Sigmoid colon (tissue), 7 donors: ENCODE results near the gene CTTNBP2NL. TPM values are rescaled to one million over a fixed set of nuclear protein-coding genes. Genes with fewer than 3 reads are reported as not detected.
"Not testable (repeated sequence)": the region's sequence is repeated elsewhere in the genome, so short reads cannot be mapped to it uniquely, and the experiment has no call there.

Source experiments
- DNase-seq: peaks from one replicate; pipeline ENCODE4 v3.0.0-alpha.2; 2019
- H3K27ac ChIP-seq, 4 donors: fragments of 200-600 bp; sonication (generic); one replicate each; pipeline ENCODE4 v1.5.1; 2016 to 2019; ENCODE audit warnings: mild to moderate bottlenecking in 1 of 4
- H3K27me3 ChIP-seq, 3 donors: fragments of 200-600 bp; sonication (generic); one replicate each; pipeline ENCODE4 v1.5.1; 2019; ENCODE audit warnings: mild to moderate bottlenecking in 1 of 3
- H3K36me3 ChIP-seq, 4 donors: fragments of 200-600 bp; sonication (generic); one replicate each; pipeline ENCODE4 v1.5.1; 2016 to 2019
- H3K4me1 ChIP-seq, 4 donors: fragments of 200-600 bp; sonication (generic); one replicate each; pipeline ENCODE4 v1.5.1; 2017 to 2019
- H3K4me3 ChIP-seq, 4 donors: fragments of 200-600 bp; sonication (generic); one replicate each; pipeline ENCODE4 v1.5.1; 2017 to 2019; ENCODE audit warnings: mild to moderate bottlenecking in 2 of 4, moderate library complexity in 1 of 4
- H3K9me3 ChIP-seq, 4 donors: fragments of 200-600 bp in 3 of 4; sonication (generic) in 3 of 4; one replicate each; pipeline versions ENCODE4 v1.5.1 to v1.6.1; 2013 to 2019
- EP300 ChIP-seq, 4 donors: sonication (generic); formaldehyde crosslinking; IDR thresholded peaks; one replicate each; pipeline ENCODE4 v1.6.1; 2017; ENCODE audit warnings: antibody characterized with exemption in 4 of 4
- POLR2A ChIP-seq, 2 donors: fragments of 450-650 bp; IDR thresholded peaks; one replicate each; pipeline ENCODE4 v1.6.1; 2016; ENCODE audit warnings: antibody characterized with exemption in 2 of 2, mild to moderate bottlenecking in 2 of 2, moderate library complexity in 2 of 2
- POLR2AphosphoS5 ChIP-seq, 4 donors: sonication (generic); formaldehyde crosslinking; IDR thresholded peaks; one replicate each; pipeline ENCODE4 v1.6.1; 2017; ENCODE audit warnings: antibody characterized with exemption in 4 of 4
- WGBS, 2 donors: extraction: QIAGEN DNeasy Blood & Tissue Kit; methylation state at CpG; one replicate each; pipeline ENCODE4 v1.1.7; 2013; 5-methylcytosine and 5-hydroxymethylcytosine counted together
- intact Hi-C: fragments of 100-400 bp; cut with DNase I; formaldehyde crosslinking; loops from one replicate; pipeline ENCODE4 v1.15.1; 2023
- polyA plus RNA-seq, 3 donors: library from polyadenylated mRNA; stranded (reverse); fragments of 200-250 nt; gene quantifications; one replicate each; pipeline ENCODE4 v1.2.3, GENCODE V29; 2013
- total RNA-seq, 4 donors: library from RNA; depleted of rRNA; stranded (reverse); fragments of >200 nt; gene quantifications; one replicate each; pipeline ENCODE4 v1.1.0, GENCODE V29; 2016
- TF ChIP-seq, protein P1 (sequence below), 4 experiments: fragments of 450-650 bp in 3 of 4; fragments of 200-600 bp in 1 of 4; IDR thresholded peaks; one replicate each; pipeline ENCODE4 v1.5.1; 2016 to 2019; ENCODE audit warnings: antibody characterized with exemption in 4 of 4, mild to moderate bottlenecking in 3 of 4, moderate library complexity in 2 of 4
- donor health status: healthy with polysubstance abuse.
- donor health status: Bipolar disorder and iron deficiency.
- donor health status: healthy.

Gene CTTNBP2NL
- total and polyA plus RNA-seq, 7 donors: 11.4 to 25.5 (median 16.4) TPM

DNA sequence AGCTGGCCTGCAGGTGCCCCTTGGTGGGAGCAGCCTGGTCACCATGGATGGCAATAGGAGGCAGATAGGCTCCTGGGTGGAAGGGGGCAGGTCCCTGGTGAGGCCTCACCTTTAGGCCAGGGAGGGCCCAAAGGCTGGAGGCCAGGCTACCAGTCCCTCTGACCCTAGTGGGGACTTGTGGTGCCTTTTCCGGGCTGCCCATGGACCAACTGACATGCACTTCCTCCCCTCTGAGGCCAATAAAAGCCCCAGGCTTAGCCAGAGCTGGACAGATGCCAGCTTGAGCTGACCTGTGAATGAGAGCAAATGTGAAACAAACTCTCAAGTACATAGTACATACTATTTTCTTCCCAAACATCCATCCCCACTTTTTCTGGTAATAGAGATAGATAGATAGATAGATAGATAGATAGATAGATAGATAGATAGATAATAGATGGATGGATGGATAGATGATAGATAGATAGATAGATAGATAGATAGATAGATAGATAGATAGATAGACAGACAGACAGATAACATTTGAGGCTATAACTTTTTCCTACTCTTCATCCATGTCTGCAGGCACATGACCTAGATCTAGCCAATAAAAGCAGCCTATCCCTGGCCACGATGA, 9.2 kb upstream of the CTTNBP2NL start:
- intact Hi-C loops: no loop called here
- Histone ChIP-seq H3K27ac (no peak overlapping the region), H3K4me3 (no peak overlapping the region), H3K27me3 (no peaks in the 10 kb centered on the region), H3K36me3 (no peaks in the 10 kb centered on the region), H3K9me3 (no peaks in the 10 kb centered on the region), H3K4me1 (peaks cover 0 to 13% (median 8%) of the 10 kb centered on the region in 4 donors)
- no peak for TF ChIP-seq POLR2A (IDR thresholded peaks at IDR 0.05)
- DNase-seq: no peak
- WGBS, 2 donors: 36 to 64% methylated on average over 2 of the region's 2 CpGs

DNA sequence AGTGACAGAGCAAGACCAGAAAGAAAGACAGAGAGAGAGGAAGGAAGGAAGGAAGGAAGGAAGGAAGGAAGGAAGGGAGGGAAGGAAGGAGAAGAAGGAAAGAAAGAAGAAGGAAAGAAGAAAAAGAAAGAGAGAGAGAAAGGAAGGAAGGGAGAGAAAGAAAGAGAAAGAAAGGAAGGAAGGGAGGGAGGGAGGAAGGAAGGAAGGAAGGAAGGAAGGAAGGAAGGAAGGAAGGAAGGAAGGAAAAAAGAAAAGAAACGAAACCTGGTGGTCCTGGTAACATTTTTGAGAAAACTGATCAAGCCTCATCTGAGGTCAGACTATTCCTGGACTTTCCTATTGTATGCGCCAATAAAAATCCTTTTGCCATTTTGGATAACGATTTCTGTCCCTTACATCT, 8.2 kb upstream of the CTTNBP2NL start:
- Histone ChIP-seq H3K4me1 (peaks cover 0 to 21% (median 15%) of the 10 kb centered on the region in 4 donors), H3K4me3 (no peak overlapping the region), H3K9me3 (no peaks in the 10 kb centered on the region), H3K27me3 (no peaks in the 10 kb centered on the region), H3K27ac (peak overlapping the region in 1 of 4 donors; percentile 91), H3K36me3 (no peaks in the 10 kb centered on the region)
- intact Hi-C loops: no loop called here
- WGBS, 2 donors: 79 to 86% methylated on average over 3 of the region's 3 CpGs
- DNase-seq: no peak
- TF ChIP-seq POLR2A (IDR thresholded peaks at IDR 0.05) (no peak), POLR2AphosphoS5 (IDR thresholded peaks at IDR 0.05) (no peak), EP300 (IDR thresholded peaks at IDR 0.05) (no peak)
- TF ChIP-seq, protein P1, sequence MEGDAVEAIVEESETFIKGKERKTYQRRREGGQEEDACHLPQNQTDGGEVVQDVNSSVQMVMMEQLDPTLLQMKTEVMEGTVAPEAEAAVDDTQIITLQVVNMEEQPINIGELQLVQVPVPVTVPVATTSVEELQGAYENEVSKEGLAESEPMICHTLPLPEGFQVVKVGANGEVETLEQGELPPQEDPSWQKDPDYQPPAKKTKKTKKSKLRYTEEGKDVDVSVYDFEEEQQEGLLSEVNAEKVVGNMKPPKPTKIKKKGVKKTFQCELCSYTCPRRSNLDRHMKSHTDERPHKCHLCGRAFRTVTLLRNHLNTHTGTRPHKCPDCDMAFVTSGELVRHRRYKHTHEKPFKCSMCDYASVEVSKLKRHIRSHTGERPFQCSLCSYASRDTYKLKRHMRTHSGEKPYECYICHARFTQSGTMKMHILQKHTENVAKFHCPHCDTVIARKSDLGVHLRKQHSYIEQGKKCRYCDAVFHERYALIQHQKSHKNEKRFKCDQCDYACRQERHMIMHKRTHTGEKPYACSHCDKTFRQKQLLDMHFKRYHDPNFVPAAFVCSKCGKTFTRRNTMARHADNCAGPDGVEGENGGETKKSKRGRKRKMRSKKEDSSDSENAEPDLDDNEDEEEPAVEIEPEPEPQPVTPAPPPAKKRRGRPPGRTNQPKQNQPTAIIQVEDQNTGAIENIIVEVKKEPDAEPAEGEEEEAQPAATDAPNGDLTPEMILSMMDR (IDR thresholded peaks at IDR 0.05): no peak

DNA sequence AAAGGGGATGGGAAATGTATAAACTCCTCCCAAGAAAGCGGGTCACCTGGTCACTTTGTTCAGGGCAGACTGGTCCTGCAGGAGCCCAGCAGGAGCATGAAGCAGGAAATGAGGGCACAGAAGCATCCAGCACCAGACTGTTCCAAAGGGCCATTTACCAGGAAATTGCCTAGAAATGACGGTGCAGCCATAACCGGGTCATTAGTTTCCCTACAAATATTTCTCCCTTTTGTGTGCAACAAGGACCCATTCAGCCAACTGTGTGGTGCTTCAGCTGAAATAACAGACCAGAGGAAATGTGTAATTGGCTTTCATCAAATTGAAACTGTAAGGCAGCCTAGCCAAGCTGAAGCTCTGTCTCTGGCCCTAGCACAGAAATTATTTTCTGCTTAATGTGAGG, 7.6 kb upstream of the CTTNBP2NL start:
- H3K9me3 ChIP-seq: no peaks in the 10 kb centered on the region
- TF ChIP-seq POLR2AphosphoS5 (IDR thresholded peaks at IDR 0.05) (peak in 2 of 4 donors; percentile 8 to 34), EP300 (IDR thresholded peaks at IDR 0.05) (no peak)
- peaks cover 0 to 28% (median 18%) of the 10 kb centered on the region in 4 donors for H3K4me1 ChIP-seq
- no peaks in the 10 kb centered on the region for H3K27me3 ChIP-seq
- 10 to 53% methylated on average over 3 of the region's 3 CpGs for WGBS, 2 donors
- H3K27ac ChIP-seq: peak overlapping the region; percentile 19 to 91 (median 51)
- no peak for DNase-seq
- no peaks in the 10 kb centered on the region for H3K36me3 ChIP-seq
- intact Hi-C loops: no loop called here
- no peak overlapping the region for H3K4me3 ChIP-seq

DNA sequence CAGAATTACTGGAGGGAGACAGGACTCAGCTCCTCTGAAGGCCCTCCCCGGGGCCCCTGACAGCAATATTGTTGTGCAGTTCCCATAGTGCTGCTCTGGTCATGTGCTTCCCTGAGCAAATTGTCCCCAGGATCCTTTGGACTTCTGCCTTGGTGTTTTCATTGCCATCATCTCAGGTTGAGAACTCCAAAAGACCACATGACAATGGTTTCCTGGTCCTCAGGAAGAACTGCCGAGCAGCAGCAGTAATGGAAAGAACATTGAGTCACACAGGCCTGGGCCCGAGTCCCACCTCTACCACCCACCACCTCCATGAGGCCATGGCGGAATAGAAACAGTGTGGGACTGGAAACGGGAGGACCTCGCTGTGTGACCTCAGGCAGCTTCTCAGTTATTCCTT, 6.3 kb upstream of the CTTNBP2NL start:
- TF ChIP-seq POLR2AphosphoS5 (IDR thresholded peaks at IDR 0.05) (peak in 1 of 4 donors; percentile 50), EP300 (IDR thresholded peaks at IDR 0.05) (no peak)
- Histone ChIP-seq H3K27ac (peak overlapping the region; percentile 69 to 91 (median 84)), H3K4me1 (peaks cover 0 to 38% (median 26%) of the 10 kb centered on the region in 4 donors), H3K4me3 (no peak overlapping the region), H3K27me3 (no peaks in the 10 kb centered on the region), H3K36me3 (no peaks in the 10 kb centered on the region), H3K9me3 (no peaks in the 10 kb centered on the region)
- DNase-seq: no peak
- intact Hi-C loops: loop anchor here (2.0 kb wide), 1 partner anchor 317 kb away; the partner anchor contains the start of gene RHOC
- 78 to 83% methylated on average over 6 of the region's 6 CpGs for WGBS, 2 donors

DNA sequence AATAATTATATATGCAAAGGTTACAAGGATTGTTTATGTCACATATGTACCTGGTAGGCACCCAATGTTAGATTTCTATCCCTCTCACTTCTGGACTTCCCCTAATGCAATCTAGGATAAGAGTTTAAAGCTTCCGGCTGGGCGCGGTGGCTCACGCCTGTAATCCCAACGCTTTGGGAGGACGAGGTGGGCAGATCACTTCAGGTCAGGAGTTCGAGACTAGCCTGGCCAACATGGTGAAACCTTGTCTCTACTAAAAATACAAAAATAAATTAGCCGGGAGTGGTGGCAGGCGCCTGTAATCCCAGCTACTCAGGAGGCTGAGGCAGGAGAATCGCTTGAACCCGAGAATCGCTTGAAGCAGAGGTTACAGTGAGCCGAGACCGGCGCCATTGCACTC, 5.7 kb upstream of the CTTNBP2NL start:
- WGBS, 2 donors: 17 to 66% methylated on average over 15 of the region's 15 CpGs

DNA sequence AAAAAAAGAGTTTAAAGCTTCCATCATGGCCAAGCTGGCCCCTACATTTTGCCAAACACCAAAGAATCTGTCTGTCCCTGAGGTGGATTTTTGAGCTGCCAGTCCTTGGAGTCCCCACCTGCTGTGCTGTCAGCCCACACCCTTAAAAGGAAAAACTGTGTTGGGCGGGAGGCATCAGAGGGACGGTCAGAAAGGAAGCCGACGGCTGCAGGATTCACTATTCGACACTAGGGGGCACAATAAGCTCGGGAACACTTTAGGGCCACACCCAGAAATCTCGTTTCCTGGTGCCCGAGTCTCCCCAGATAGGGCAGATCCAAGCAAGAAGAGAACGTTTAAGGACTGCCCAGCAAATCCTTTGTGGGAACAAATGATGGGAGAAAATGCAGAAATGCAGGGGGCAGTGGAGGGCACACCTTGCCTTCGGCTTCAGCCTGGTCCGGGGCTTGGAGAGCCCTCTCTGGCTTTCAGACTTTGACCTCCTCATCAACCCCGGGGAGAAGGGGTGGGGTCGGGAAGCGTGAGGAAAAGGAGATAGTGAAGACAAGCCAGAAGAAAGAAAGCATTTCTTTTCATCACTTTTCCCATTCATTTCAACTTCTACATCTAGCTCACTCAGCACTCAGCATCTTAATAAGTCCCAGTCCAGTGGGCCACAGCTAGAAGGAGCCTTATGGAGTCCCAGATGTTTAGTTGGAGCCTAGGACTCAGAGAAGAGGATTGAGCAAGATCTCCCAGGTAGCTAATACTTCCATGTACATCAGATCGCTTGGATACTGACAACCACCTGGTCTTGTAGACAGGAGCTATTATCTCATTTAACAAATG, 5.0 kb upstream of the CTTNBP2NL start:
- Histone ChIP-seq H3K9me3 (no peaks in the 10 kb centered on the region), H3K27me3 (no peaks in the 10 kb centered on the region), H3K36me3 (no peaks in the 10 kb centered on the region), H3K4me3 (peak overlapping the region; percentile 23 to 52 (median 46)), H3K4me1 (peaks cover 0 to 47% (median 36%) of the 10 kb centered on the region in 4 donors), H3K27ac (peak overlapping the region; percentile 69 to 91 (median 84))
- intact Hi-C loops: loop anchor here (1.0 to 2.0 kb wide), 2 partner anchors 75 to 316 kb away; partner anchors contain the start of gene RHOC
- TF ChIP-seq, protein P1 (IDR thresholded peaks at IDR 0.05): peak; percentile 88 to 97 (median 92)
- TF ChIP-seq POLR2A (IDR thresholded peaks at IDR 0.05) (no peak), EP300 (IDR thresholded peaks at IDR 0.05) (no peak), POLR2AphosphoS5 (IDR thresholded peaks at IDR 0.05) (peak; percentile 31 to 65 (median 54))
- DNase-seq: peak; percentile 96
- 3 to 6% methylated on average over 15 of the region's 15 CpGs for WGBS, 2 donors

More for the DNA sequence above, 5.7 kb upstream of the CTTNBP2NL start:
- not testable (repeated sequence) for H3K36me3 ChIP-seq, H3K9me3 ChIP-seq, H3K27me3 ChIP-seq, DNase-seq
- H3K27ac ChIP-seq: peak overlapping the region; percentile 69 to 91 (median 84)
- H3K4me3 ChIP-seq: peak overlapping the region; percentile 23 to 52 (median 46)
- peaks cover 0 to 44% (median 33%) of the 10 kb centered on the region in 4 donors for H3K4me1 ChIP-seq
- intact Hi-C loops: loop anchor here (2.0 kb wide), 1 partner anchor 316 kb away; the partner anchor contains the start of gene RHOC
